Vagina (tissue), 2 donors: ENCODE results near the gene ERN1. TPM values are rescaled to one million over a fixed set of nuclear protein-coding genes. Genes with fewer than 3 reads are reported as not detected.

Source experiments
- DNase-seq, 2 donors: peaks; one replicate each; pipeline ENCODE4 v3.0.0-alpha.2; 2017; ENCODE audit errors: extremely low spot score in 2 of 2
- H3K27ac ChIP-seq: fragments of 200-600 bp; sonication (generic); one replicate; pipeline ENCODE4 v1.5.1; 2019
- H3K27me3 ChIP-seq: fragments of 200-600 bp; sonication (generic); one replicate; pipeline ENCODE4 v1.5.1; 2019
- H3K36me3 ChIP-seq, 2 donors: fragments of 200-600 bp; sonication (generic); one replicate each; pipeline ENCODE4 v1.5.1; 2017 to 2019
- H3K4me1 ChIP-seq: fragments of 200-600 bp; sonication (generic); one replicate; pipeline ENCODE4 v1.5.1; 2019
- H3K4me3 ChIP-seq, 2 donors: fragments of 200-600 bp; sonication (generic); 1 replicate in 1 of 2; 2 replicates in 1 of 2; pipeline ENCODE4 v1.5.1; 2016 to 2019
- H3K9me3 ChIP-seq: fragments of 200-600 bp; sonication (generic); one replicate; pipeline ENCODE4 v1.5.1; 2019
- CTCF ChIP-seq, 3 experiments: fragments of 450-650 bp in 2 of 3; fragments of 200-600 bp in 1 of 3; sonication (generic) in 1 of 3; IDR thresholded peaks; one replicate each; pipeline ENCODE4 v1.5.1; 2017 to 2019; ENCODE audit warnings: antibody characterized with exemption in 3 of 3, mild to moderate bottlenecking in 2 of 3, moderate library complexity in 2 of 3
- POLR2A ChIP-seq, 2 donors: fragments of 450-650 bp; IDR thresholded peaks; one replicate each; pipeline ENCODE4 v1.6.1; 2017; ENCODE audit warnings: antibody characterized with exemption in 2 of 2, mild to moderate bottlenecking in 2 of 2, moderate library complexity in 2 of 2
- POLR2AphosphoS5 ChIP-seq, 2 donors: sonication (generic); formaldehyde crosslinking; IDR thresholded peaks; one replicate each; pipeline ENCODE4 v1.9.0; 2017; ENCODE audit warnings: antibody characterized with exemption in 2 of 2, mild to moderate bottlenecking in 2 of 2, low read depth in 1 of 2; ENCODE audit not compliant: insufficient read depth in 1 of 2
- intact Hi-C: fragments of 100-400 bp; cut with DNase I; formaldehyde crosslinking; loops from one replicate; pipeline ENCODE4 v1.15.1; 2023
- total RNA-seq: library from RNA; depleted of rRNA; stranded (reverse); fragments of >200 nt; gene quantifications from one replicate; pipeline ENCODE4 v1.2.3, GENCODE V29; 2016

The ERN1 gene
- total RNA-seq, 1 donor from 2014 or later: 31.4 TPM

DNA sequence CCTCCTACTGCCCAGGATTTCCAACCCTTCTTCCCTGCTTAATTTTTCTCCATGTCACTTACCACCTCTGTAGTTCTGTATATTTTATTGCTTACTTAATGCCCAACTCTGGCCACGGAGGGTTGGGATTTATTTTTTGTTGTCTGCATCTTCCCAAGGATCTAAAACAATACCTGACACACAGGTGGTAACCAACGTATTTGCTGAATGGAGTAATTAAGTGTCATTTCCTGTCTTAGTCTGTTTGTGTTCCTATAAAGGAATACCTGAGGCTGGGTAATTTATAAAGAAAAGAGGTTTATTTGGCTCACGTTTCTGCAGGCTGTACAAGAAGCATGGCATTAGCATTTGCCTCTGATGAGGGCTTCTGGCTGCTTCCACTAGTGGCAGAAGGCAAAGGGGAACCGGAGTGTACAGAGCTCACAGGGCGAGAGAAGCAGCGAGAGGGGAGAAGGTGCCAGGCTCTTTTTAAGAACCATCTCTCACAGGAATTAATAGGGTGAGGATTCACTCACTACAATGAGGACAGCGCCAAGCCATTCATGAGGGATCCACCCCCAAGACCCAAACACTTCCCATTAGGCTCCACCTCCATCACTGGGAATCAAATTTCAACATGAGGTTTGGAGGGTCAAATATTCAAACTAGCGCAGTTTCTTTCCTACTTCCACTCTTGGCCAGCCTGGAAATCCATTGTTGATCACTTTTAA is 44.8 kb downstream of the ERN1 start:
- peaks cover 50% of the 10 kb centered on the region for H3K4me1 ChIP-seq

DNA sequence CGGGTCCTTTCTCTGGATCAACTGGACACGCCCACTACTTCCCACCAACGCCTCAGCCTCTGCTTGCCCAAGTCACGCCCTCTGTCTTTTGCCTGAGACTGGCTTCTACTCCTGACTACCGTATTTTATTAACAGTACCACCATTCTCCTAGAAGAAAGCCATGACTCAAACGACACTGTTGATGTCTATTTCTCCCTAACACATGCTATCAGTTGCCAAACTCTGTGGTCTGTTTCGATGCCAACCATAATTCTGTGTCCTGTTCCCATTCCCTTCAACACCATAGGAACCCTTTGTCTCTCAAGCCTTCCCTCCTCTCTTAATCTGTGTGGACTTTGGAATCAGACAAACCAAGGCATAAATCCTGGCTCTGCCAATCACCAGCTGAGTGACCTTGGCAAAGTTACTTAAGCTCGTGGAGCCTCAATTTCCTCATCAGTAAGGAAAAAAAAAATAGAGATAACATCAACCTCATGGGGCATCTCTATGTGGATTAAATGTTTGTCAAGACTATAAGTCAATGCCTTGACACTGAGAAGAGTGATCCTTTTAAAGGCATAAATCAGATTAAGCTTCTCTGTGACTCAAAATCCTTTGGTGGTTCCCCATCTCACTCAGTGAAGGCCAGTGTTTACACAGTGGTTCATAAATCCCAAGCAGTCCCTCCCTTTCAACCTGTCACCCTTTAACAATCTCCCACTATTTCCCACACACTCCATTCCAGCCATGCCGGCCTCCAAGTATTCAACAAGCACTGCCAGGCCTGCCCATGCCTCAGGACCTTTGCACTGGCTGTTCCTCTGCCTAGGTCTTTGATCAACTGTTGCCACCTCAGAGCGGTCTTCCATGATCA is 45.6 kb downstream of the ERN1 start:
- no peak for TF ChIP-seq POLR2AphosphoS5 (IDR thresholded peaks at IDR 0.05; ENCODE audit: insufficient read depth in 1 of 2, low read depth in 1 of 2)
- TF ChIP-seq POLR2A (IDR thresholded peaks at IDR 0.05): no peak
- TF ChIP-seq CTCF (IDR thresholded peaks at IDR 0.05): no peak
- no peaks in the 10 kb centered on the region for H3K27me3 ChIP-seq
- H3K27ac ChIP-seq: peak overlapping the region; percentile 6
- peaks cover 0 to 1% of the 10 kb centered on the region in 2 donors for H3K36me3 ChIP-seq
- no peak for DNase-seq
- intact Hi-C loops: no loop called here
- H3K4me3 ChIP-seq: no peak overlapping the region
- peaks cover 50% of the 10 kb centered on the region for H3K4me1 ChIP-seq
- H3K9me3 ChIP-seq: no peaks in the 10 kb centered on the region

More for the DNA sequence above, 44.8 kb downstream of the ERN1 start:
- intact Hi-C loops: no loop called here
- no peak for TF ChIP-seq POLR2A (IDR thresholded peaks at IDR 0.05)
- TF ChIP-seq POLR2AphosphoS5 (IDR thresholded peaks at IDR 0.05; ENCODE audit: insufficient read depth in 1 of 2, low read depth in 1 of 2): no peak
- TF ChIP-seq CTCF (IDR thresholded peaks at IDR 0.05): no peak
- no peaks in the 10 kb centered on the region for H3K9me3 ChIP-seq
- no peak for DNase-seq
- peak overlapping the region; percentile 6 for H3K27ac ChIP-seq
- H3K36me3 ChIP-seq: no peaks in the 10 kb centered on the region
- H3K27me3 ChIP-seq: no peaks in the 10 kb centered on the region
- H3K4me3 ChIP-seq: no peak overlapping the region

- Histone ChIP-seq H3K27me3 (no peaks in the 10 kb centered on the region), H3K4me3 (no peak overlapping the region), H3K27ac (peak overlapping the region; percentile 6), H3K4me1 (peaks cover 50% of the 10 kb centered on the region), H3K36me3 (peaks cover 0 to 8% of the 10 kb centered on the region in 2 donors), H3K9me3 (no peaks in the 10 kb centered on the region)
- no peak for DNase-seq
- TF ChIP-seq POLR2A (IDR thresholded peaks at IDR 0.05) (no peak), POLR2AphosphoS5 (IDR thresholded peaks at IDR 0.05; ENCODE audit: insufficient read depth in 1 of 2, low read depth in 1 of 2) (no peak), CTCF (IDR thresholded peaks at IDR 0.05) (no peak)
- intact Hi-C loops: no loop called here
These were observed 46.3 kb downstream of the ERN1 start for GRCh38 chr17:64083563-64084085.

GRCh38 chr17:64083093-64083492 is 46.9 kb downstream of the ERN1 start:
- Histone ChIP-seq H3K27me3 (no peaks in the 10 kb centered on the region), H3K4me1 (peaks cover 50% of the 10 kb centered on the region), H3K4me3 (no peak overlapping the region), H3K9me3 (no peaks in the 10 kb centered on the region), H3K36me3 (peaks cover 0 to 11% of the 10 kb centered on the region in 2 donors), H3K27ac (peak overlapping the region; percentile 6)
- TF ChIP-seq POLR2A (IDR thresholded peaks at IDR 0.05) (no peak), POLR2AphosphoS5 (IDR thresholded peaks at IDR 0.05; ENCODE audit: insufficient read depth in 1 of 2, low read depth in 1 of 2) (no peak), CTCF (IDR thresholded peaks at IDR 0.05) (no peak)
- intact Hi-C loops: no loop called here
- DNase-seq: no peak
